ENCODE measurements around the gene SPRY4. TPM values are rescaled to one million over a fixed set of nuclear protein-coding genes. Genes with fewer than 3 reads are reported as not detected.

The SPRY4 gene
- polyA plus RNA-seq, 2 donors, result 0.65 to 1.3 TPM

DNA sequence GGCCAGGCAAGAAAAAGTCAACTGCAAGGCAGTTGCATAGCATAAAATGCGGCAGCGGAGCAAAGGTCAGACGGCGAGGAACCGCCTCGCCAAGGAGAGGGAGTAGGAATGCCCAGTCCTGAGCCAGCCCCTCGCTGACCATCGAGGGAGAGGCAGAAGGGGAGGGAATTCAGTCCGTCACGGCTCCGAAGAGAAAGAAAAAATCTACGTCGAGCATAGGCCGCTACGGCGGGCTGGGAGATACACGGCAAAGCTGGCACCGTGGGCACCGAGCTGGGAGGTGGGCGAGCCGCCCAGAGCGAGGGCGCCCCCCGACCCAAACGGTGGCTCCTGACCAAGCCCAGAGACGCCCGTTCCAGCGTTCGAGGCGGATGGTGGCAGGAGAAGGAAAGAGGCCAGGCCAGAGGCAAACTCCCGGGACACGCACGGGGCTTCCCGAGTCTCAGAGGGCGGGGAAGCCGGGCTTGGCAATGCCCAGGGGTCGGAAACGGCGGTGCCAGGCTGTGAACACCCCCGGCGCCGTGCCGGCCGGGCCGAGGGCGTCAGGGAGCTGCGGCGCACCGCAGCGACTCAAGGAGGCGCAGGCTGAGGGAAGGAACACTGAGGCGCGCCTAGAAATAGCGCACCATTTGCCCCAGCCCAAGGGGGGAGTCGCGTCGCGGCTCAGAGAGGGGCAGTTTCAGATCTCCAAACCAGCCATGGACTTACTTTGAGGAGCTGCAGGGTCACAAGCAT is 518 bp downstream of the SPRY4 start:
- Histone ChIP-seq H3K27ac (ENCODE audit: low read depth in 2 of 2, low read length in 1 of 2) (peak overlapping the region; percentile 74 to 87), H3K27me3 (ENCODE audit: control insufficient read depth in 1 of 2, insufficient read depth in 2 of 2, low read length in 2 of 2) (peaks cover 0 to 5% of the 10 kb centered on the region in 2 donors), H3K4me3 (ENCODE audit: low read depth in 1 of 2, low read length in 2 of 2) (peak overlapping the region; percentile 50 to 53), H3K9me3 (ENCODE audit: control insufficient read depth in 2 of 2, insufficient read depth in 1 of 2, low read depth in 1 of 2, low read length in 1 of 2) (no peaks in the 10 kb centered on the region), H3K36me3 (ENCODE audit: control insufficient read depth in 2 of 2, insufficient read depth in 2 of 2, low read length in 1 of 2) (no peaks in the 10 kb centered on the region), H3K4me1 (ENCODE audit: control insufficient read depth in 2 of 2, insufficient read depth in 2 of 2, low read length in 1 of 2) (peaks cover 8 to 13% of the 10 kb centered on the region in 2 donors)
- WGBS, 2 donors, result 3 to 5% methylated on average over 44 to 58 of the region's 58 CpGs

GRCh38 chr5:142323480-142324135 is 1.2 kb downstream of the SPRY4 start:
- Histone ChIP-seq H3K9me3 (ENCODE audit: control insufficient read depth in 2 of 2, insufficient read depth in 1 of 2, low read depth in 1 of 2, low read length in 1 of 2) (no peaks in the 10 kb centered on the region), H3K4me1 (ENCODE audit: control insufficient read depth in 2 of 2, insufficient read depth in 2 of 2, low read length in 1 of 2) (peaks cover 8 to 13% of the 10 kb centered on the region in 2 donors), H3K27ac (ENCODE audit: low read depth in 2 of 2, low read length in 1 of 2) (peak overlapping the region; percentile 74 to 87), H3K4me3 (ENCODE audit: low read depth in 1 of 2, low read length in 2 of 2) (peak overlapping the region; percentile 50 to 53), H3K27me3 (ENCODE audit: control insufficient read depth in 1 of 2, insufficient read depth in 2 of 2, low read length in 2 of 2) (peaks cover 0 to 5% of the 10 kb centered on the region in 2 donors), H3K36me3 (ENCODE audit: control insufficient read depth in 2 of 2, insufficient read depth in 2 of 2, low read length in 1 of 2) (no peaks in the 10 kb centered on the region)
- WGBS, 2 donors, result 35 to 36% methylated on average over 19 of the region's 19 CpGs

GRCh38 chr5:142322747-142323479 is 1.9 kb downstream of the SPRY4 start:
- peaks cover 8 to 13% of the 10 kb centered on the region in 2 donors for H3K4me1 ChIP-seq (ENCODE audit: control insufficient read depth in 2 of 2, insufficient read depth in 2 of 2, low read length in 1 of 2)
- H3K36me3 ChIP-seq (ENCODE audit: control insufficient read depth in 2 of 2, insufficient read depth in 2 of 2, low read length in 1 of 2), result no peaks in the 10 kb centered on the region
- 61 to 71% methylated on average over 15 of the region's 15 CpGs for WGBS, 2 donors
- peak overlapping the region in 1 of 2 donors; percentile 87 for H3K27ac ChIP-seq (ENCODE audit: low read depth in 2 of 2, low read length in 1 of 2)
- H3K4me3 ChIP-seq (ENCODE audit: low read depth in 1 of 2, low read length in 2 of 2), result peak overlapping the region; percentile 50 to 53
- no peaks in the 10 kb centered on the region for H3K9me3 ChIP-seq (ENCODE audit: control insufficient read depth in 2 of 2, insufficient read depth in 1 of 2, low read depth in 1 of 2, low read length in 1 of 2)
- peaks cover 0 to 5% of the 10 kb centered on the region in 2 donors for H3K27me3 ChIP-seq (ENCODE audit: control insufficient read depth in 1 of 2, insufficient read depth in 2 of 2, low read length in 2 of 2)

GRCh38 chr5:142322403-142322746 is 2.4 kb downstream of the SPRY4 start:
- Histone ChIP-seq H3K4me1 (ENCODE audit: control insufficient read depth in 2 of 2, insufficient read depth in 2 of 2, low read length in 1 of 2) (peaks cover 8 to 13% of the 10 kb centered on the region in 2 donors), H3K36me3 (ENCODE audit: control insufficient read depth in 2 of 2, insufficient read depth in 2 of 2, low read length in 1 of 2) (no peaks in the 10 kb centered on the region), H3K27me3 (ENCODE audit: control insufficient read depth in 1 of 2, insufficient read depth in 2 of 2, low read length in 2 of 2) (peaks cover 0 to 5% of the 10 kb centered on the region in 2 donors), H3K9me3 (ENCODE audit: control insufficient read depth in 2 of 2, insufficient read depth in 1 of 2, low read depth in 1 of 2, low read length in 1 of 2) (no peaks in the 10 kb centered on the region), H3K4me3 (ENCODE audit: low read depth in 1 of 2, low read length in 2 of 2) (peak overlapping the region in 1 of 2 donors; percentile 4), H3K27ac (ENCODE audit: low read depth in 2 of 2, low read length in 1 of 2) (no peak overlapping the region)
- whole genome bisulfite sequencing, 2 donors, result 92 to 93% methylated on average over 5 of the region's 5 CpGs

- Histone ChIP-seq H3K36me3 (ENCODE audit: control insufficient read depth in 2 of 2, insufficient read depth in 2 of 2, low read length in 1 of 2) (no peaks in the 10 kb centered on the region), H3K4me1 (ENCODE audit: control insufficient read depth in 2 of 2, insufficient read depth in 2 of 2, low read length in 1 of 2) (peaks cover 8 to 13% of the 10 kb centered on the region in 2 donors), H3K9me3 (ENCODE audit: control insufficient read depth in 2 of 2, insufficient read depth in 1 of 2, low read depth in 1 of 2, low read length in 1 of 2) (no peaks in the 10 kb centered on the region), H3K27ac (ENCODE audit: low read depth in 2 of 2, low read length in 1 of 2) (no peak overlapping the region), H3K4me3 (ENCODE audit: low read depth in 1 of 2, low read length in 2 of 2) (no peak overlapping the region), H3K27me3 (ENCODE audit: control insufficient read depth in 1 of 2, insufficient read depth in 2 of 2, low read length in 2 of 2) (peaks cover 0 to 5% of the 10 kb centered on the region in 2 donors)
- WGBS, 2 donors, result 60 to 61% methylated on average over 8 of the region's 8 CpGs
These were observed 3.8 kb downstream of the SPRY4 start for GRCh38 chr5:142320851-142321560.

- 53 to 69% methylated on average over 4 of the region's 4 CpGs for WGBS, 2 donors
- H3K36me3 ChIP-seq (ENCODE audit: control insufficient read depth in 2 of 2, insufficient read depth in 2 of 2, low read length in 1 of 2), result no peaks in the 10 kb centered on the region
- H3K27me3 ChIP-seq (ENCODE audit: control insufficient read depth in 1 of 2, insufficient read depth in 2 of 2, low read length in 2 of 2), result peaks cover 0 to 5% of the 10 kb centered on the region in 2 donors
- H3K4me3 ChIP-seq (ENCODE audit: low read depth in 1 of 2, low read length in 2 of 2), result no peak overlapping the region
- H3K27ac ChIP-seq (ENCODE audit: low read depth in 2 of 2, low read length in 1 of 2), result no peak overlapping the region
- no peaks in the 10 kb centered on the region for H3K9me3 ChIP-seq (ENCODE audit: control insufficient read depth in 2 of 2, insufficient read depth in 1 of 2, low read depth in 1 of 2, low read length in 1 of 2)
- peaks cover 7 to 12% of the 10 kb centered on the region in 2 donors for H3K4me1 ChIP-seq (ENCODE audit: control insufficient read depth in 2 of 2, insufficient read depth in 2 of 2, low read length in 1 of 2)
These were observed 4.4 kb downstream of the SPRY4 start for GRCh38 chr5:142320430-142320738.

DNA sequence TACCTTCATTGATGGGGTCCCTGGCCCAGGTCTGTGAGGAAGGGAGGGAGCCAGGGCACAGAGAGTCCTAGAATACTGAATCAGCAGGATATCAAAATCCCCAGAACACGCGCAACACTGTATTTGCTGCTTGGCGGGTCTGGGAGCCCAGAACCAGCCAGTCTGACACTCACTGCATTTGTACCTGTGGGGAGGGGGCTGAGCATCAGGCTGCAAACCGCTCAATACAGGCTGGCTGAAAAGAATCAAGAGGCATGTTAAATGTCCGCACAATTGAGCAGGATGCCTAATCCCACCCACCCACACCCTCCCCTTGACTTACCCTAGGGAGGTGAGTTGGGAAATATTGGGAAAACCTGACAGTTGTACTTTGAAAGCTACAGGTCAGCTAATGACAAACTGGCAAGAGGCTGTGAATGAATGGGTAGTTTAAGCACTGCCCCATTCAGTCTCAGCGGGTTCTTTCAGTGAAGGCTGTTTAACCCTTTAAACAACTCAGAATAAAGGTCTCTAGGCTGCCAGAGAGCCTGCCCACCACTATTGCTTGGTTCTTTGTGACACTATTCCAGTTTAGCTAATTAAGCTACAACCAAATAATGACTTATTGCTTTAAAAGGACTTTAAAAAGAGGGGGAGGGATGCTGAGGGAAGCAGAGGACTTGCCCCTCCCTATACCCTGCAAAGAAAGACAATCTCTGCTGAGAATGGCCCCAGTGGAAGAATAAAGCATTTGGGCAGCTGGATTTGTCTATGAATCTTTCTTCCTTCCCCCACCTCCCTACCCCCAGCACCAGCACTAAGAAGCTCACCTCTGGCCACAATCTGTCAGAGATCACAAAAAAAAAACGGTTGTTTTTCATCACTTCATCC is 5.0 kb downstream of the SPRY4 start:
- H3K4me3 ChIP-seq (ENCODE audit: low read depth in 1 of 2, low read length in 2 of 2), result no peak overlapping the region
- H3K4me1 ChIP-seq (ENCODE audit: control insufficient read depth in 2 of 2, insufficient read depth in 2 of 2, low read length in 1 of 2), result peaks cover 5 to 10% of the 10 kb centered on the region in 2 donors
- H3K27ac ChIP-seq (ENCODE audit: low read depth in 2 of 2, low read length in 1 of 2), result no peak overlapping the region

DNA sequence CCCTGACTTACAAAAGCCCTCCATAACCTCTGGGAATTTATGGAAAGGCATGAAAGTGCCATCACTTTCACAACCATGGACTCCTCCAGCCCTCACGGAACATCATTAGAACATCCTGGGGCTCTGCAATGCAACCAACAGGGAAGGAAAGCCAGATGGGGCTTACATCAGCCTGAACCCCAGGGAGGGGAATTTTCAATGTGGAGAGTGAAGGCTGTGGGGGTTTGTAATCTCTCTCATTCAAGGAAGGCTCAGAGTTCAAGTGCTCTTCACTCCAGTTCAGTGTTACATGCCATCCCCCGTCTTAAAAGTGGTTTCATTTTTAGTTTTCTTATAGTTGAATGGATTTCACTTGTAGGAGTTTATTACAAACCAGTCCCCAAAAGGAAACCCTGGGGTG is 5.7 kb downstream of the SPRY4 start:
- WGBS, 2 donors, result 65 to 72% methylated on average over 2 of the region's 2 CpGs
- H3K4me1 ChIP-seq (ENCODE audit: control insufficient read depth in 2 of 2, insufficient read depth in 2 of 2, low read length in 1 of 2), result peaks cover 5 to 6% of the 10 kb centered on the region in 2 donors
- no peak overlapping the region for H3K27ac ChIP-seq (ENCODE audit: low read depth in 2 of 2, low read length in 1 of 2)
- H3K4me3 ChIP-seq (ENCODE audit: low read depth in 1 of 2, low read length in 2 of 2), result no peak overlapping the region
- H3K27me3 ChIP-seq (ENCODE audit: control insufficient read depth in 1 of 2, insufficient read depth in 2 of 2, low read length in 2 of 2), result peaks cover 0 to 5% of the 10 kb centered on the region in 2 donors
- no peaks in the 10 kb centered on the region for H3K9me3 ChIP-seq (ENCODE audit: control insufficient read depth in 2 of 2, insufficient read depth in 1 of 2, low read depth in 1 of 2, low read length in 1 of 2)
- H3K36me3 ChIP-seq (ENCODE audit: control insufficient read depth in 2 of 2, insufficient read depth in 2 of 2, low read length in 1 of 2), result peaks cover 0 to 4% of the 10 kb centered on the region in 2 donors

More for the DNA sequence above, 5.0 kb downstream of the SPRY4 start:
- Histone ChIP-seq H3K9me3 (ENCODE audit: control insufficient read depth in 2 of 2, insufficient read depth in 1 of 2, low read depth in 1 of 2, low read length in 1 of 2) (no peaks in the 10 kb centered on the region), H3K27me3 (ENCODE audit: control insufficient read depth in 1 of 2, insufficient read depth in 2 of 2, low read length in 2 of 2) (peaks cover 0 to 5% of the 10 kb centered on the region in 2 donors), H3K36me3 (ENCODE audit: control insufficient read depth in 2 of 2, insufficient read depth in 2 of 2, low read length in 1 of 2) (no peaks in the 10 kb centered on the region)
- WGBS, 2 donors, result 67 to 68% methylated on average over 7 of the region's 7 CpGs
